Left ventricle myocardium inferior (tissue), 1 donor: ENCODE results near the gene SYT13. TPM values are rescaled to one million over a fixed set of nuclear protein-coding genes. Genes with fewer than 3 reads are reported as not detected.

Experiments used
- DNase-seq: peaks from one replicate; pipeline ENCODE4 v3.0.0-alpha.2; 2020
- H3K27ac ChIP-seq: fragments of 200-600 bp; replicated peaks from 2 replicates; pipeline ENCODE4 v1.8.0; 2021
- H3K27me3 ChIP-seq: fragments of 200-600 bp; 2 replicates; pipeline ENCODE4 v1.8.0; 2021; ENCODE audit warnings: low read depth
- H3K36me3 ChIP-seq: fragments of 200-600 bp; 2 replicates; pipeline ENCODE4 v1.8.0; 2021
- H3K4me1 ChIP-seq: fragments of 200-600 bp; 2 replicates; pipeline ENCODE4 v1.8.0; 2021
- H3K4me3 ChIP-seq: fragments of 200-600 bp; 2 replicates; pipeline ENCODE4 v1.8.0; 2021; ENCODE audit warnings: mild to moderate bottlenecking, moderate library complexity
- H3K9me3 ChIP-seq: fragments of 200-600 bp; replicated peaks from 2 replicates; pipeline ENCODE4 v1.8.0; 2021
- intact Hi-C: fragments of 100-400 bp; cut with micrococcal nuclease; formaldehyde crosslinking; loops from one replicate; pipeline ENCODE4 v1.11.0; 2022
- total RNA-seq: library from RNA; stranded (reverse); fragmentation: NEBNext Ultra II Directional; extraction: Animal tissue kit (Norgen Biotek cat#: 25700); gene quantifications from one replicate; pipeline ENCODE4 v1.2.1, GENCODE V29; 2021
- TF ChIP-seq, protein P1 (sequence below): fragments of 200-600 bp; IDR thresholded peaks from 2 replicates; pipeline ENCODE4 v1.8.0; 2021; ENCODE audit warnings: antibody characterized with exemption, mild to moderate bottlenecking, borderline replicate concordance
- donor health status: DM: no; HTN: yes; CAD: no; lungs with severe emphysema.

The SYT13 gene
- total RNA-seq, 1 donor from 2014 or later, result 5.9 TPM

DNA sequence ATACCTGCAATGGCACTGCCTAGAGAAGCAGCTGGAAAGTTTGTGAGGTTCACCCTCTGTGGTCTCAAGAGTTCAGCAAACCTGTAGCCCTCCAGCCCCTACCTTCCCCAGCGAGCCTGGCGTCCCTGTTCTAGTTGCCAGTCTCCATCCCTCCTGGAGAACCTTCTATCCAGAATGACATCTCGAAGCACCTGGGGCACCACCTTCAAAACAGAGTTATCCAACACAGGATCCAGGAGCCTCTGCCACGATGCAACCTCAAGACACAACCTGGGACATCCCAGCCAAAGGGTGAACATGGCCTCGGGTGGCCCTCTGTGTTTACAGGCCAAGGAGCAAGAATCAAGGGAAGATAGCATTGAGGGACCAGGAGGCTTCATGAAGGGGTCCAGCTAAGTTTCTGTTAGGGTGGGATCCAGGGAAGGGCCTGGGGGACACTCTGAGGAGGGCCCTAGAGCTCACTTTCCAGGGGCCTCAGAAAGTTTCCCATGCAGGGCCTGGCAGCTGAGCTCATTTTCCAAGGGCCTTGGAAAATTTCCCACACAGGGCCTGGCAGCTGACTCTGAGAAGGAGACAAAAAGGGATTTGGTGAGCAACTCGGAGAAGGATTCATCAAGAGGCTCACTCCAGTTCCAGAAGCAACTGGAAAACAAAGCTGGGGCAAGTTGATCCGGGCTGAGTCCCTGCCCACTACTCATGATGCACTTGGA lies 36.9 kb upstream of the SYT13 start:
- intact Hi-C loops, result no loop called here

DNA sequence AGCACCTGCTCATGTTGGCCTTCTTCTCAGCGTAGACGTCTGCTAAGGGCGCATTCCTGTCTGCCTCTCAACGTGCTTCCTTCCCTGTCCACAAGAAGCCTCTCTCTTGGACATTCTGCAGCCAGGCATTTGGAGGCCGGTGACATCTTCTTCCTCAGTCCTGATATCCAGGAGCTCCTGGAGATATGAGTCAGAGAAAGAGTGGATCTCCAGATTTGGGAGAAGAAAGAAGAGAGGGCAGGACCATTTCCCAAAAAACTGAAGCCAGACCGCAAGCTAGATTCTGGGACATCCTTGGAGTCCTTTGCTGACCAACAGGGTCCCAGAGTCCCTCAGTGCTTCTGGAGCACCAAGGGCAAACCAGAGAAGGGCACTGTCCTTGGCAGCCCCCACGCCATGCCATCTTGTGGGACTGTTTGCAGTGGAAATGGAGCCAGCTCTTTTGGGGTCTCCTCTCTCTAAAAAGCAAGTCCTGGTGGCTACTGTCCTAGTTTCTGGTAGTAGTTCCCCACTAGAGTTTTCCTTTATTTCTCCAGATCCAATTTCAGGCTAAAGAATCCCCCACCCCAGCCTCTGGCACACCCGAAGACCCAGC lies 36.1 kb upstream of the SYT13 start:
- Histone ChIP-seq H3K27ac (no peak overlapping the region), H3K27me3 (peaks cover 41% of the 10 kb centered on the region), H3K4me3 (no peak overlapping the region), H3K4me1 (peaks cover 15% of the 10 kb centered on the region), H3K36me3 (no peaks in the 10 kb centered on the region), H3K9me3 (peaks cover 7% of the 10 kb centered on the region)
- TF ChIP-seq, protein P1, sequence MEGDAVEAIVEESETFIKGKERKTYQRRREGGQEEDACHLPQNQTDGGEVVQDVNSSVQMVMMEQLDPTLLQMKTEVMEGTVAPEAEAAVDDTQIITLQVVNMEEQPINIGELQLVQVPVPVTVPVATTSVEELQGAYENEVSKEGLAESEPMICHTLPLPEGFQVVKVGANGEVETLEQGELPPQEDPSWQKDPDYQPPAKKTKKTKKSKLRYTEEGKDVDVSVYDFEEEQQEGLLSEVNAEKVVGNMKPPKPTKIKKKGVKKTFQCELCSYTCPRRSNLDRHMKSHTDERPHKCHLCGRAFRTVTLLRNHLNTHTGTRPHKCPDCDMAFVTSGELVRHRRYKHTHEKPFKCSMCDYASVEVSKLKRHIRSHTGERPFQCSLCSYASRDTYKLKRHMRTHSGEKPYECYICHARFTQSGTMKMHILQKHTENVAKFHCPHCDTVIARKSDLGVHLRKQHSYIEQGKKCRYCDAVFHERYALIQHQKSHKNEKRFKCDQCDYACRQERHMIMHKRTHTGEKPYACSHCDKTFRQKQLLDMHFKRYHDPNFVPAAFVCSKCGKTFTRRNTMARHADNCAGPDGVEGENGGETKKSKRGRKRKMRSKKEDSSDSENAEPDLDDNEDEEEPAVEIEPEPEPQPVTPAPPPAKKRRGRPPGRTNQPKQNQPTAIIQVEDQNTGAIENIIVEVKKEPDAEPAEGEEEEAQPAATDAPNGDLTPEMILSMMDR, result no peak
- DNase-seq, result no peak
- intact Hi-C loops, result no loop called here

More for the DNA sequence above, 36.9 kb upstream of the SYT13 start:
- Histone ChIP-seq H3K4me1 (peaks cover 15% of the 10 kb centered on the region), H3K4me3 (no peak overlapping the region), H3K9me3 (peaks cover 13% of the 10 kb centered on the region), H3K36me3 (no peaks in the 10 kb centered on the region), H3K27me3 (peaks cover 45% of the 10 kb centered on the region), H3K27ac (no peak overlapping the region)
- no peak for DNase-seq
- TF ChIP-seq, protein P1, result no peak

DNA sequence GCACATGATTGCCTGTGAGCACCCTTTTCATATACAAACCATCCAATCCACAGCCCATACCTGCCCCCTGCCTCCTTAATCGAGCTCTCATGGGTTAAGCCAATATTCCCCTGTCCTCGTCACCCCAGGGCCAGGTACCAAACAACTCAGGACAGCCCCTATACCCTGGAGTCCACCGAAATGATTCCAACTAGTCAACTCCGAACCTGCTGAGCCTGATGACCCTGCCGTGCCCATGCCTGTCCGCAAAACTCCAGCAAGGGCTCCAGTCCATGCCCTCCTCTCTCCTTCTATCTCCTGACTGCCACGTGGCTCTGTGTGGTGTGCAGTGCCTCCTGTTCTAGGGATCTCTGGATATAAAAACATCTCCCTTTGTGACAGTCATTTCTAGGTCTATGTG lies 35.5 kb upstream of the SYT13 start:
- TF ChIP-seq, protein P1, result no peak
- H3K36me3 ChIP-seq, result no peaks in the 10 kb centered on the region
- no peak overlapping the region for H3K27ac ChIP-seq
- H3K4me3 ChIP-seq, result no peak overlapping the region
- H3K9me3 ChIP-seq, result peaks cover 2% of the 10 kb centered on the region
- H3K27me3 ChIP-seq, result peaks cover 35% of the 10 kb centered on the region
- intact Hi-C loops, result no loop called here
- H3K4me1 ChIP-seq, result peaks cover 15% of the 10 kb centered on the region
- no peak for DNase-seq

DNA sequence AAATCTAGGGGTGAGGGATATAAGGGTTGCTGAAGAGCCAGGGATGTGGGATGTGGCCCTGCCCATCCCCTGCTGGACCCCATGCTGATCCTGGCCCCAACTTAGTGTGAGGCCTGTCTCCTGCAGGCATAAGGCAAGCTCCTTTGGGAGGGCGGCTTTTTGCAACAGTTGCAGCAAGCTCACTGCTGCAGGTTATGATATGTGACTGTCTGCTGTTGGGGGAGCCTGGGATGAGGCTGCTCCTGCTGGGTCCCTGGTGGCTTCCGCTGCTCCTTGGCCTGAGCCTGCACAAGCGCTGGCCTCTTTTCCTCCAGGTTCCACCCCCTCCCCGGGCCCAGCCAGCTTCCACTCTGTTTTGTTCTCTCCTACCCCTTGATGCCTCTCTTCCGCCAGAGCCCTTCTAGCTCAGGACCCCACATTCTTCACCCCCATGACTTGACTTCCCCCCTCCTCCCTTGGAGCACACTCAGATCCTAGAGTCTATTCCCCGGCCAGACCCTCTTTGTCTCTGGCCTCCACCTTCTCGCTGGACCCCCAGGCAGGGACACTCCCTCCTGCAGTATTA lies 35.0 kb upstream of the SYT13 start:
- peaks cover 15% of the 10 kb centered on the region for H3K4me1 ChIP-seq
- intact Hi-C loops, result no loop called here
- H3K4me3 ChIP-seq, result no peak overlapping the region
- TF ChIP-seq, protein P1, result no peak
- no peak overlapping the region for H3K27ac ChIP-seq
- H3K27me3 ChIP-seq, result peaks cover 34% of the 10 kb centered on the region
- no peak for DNase-seq
- no peaks in the 10 kb centered on the region for H3K9me3 ChIP-seq
- H3K36me3 ChIP-seq, result no peaks in the 10 kb centered on the region

DNA sequence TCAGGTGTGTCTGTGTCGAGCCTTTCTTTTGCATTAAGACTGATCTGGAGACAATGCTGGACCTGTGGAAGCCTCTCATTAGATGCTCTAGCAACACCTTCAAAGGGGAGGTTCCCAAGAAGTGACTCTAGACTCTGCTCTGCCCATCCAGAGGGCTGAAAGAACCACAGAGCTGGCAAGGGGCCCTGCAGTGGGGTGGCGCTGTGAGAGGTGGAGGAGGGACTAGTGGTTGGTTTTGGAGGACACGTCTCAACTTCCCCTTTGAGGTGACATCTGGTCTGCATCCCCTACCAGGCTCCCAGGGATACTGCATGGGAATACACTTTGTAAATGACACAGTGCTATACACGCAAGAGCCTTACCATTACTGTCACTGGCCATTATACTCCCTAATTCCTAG lies 34.2 kb upstream of the SYT13 start:
- H3K27ac ChIP-seq, result no peak overlapping the region
- H3K4me1 ChIP-seq, result peaks cover 15% of the 10 kb centered on the region
- H3K27me3 ChIP-seq, result peaks cover 34% of the 10 kb centered on the region
- no peaks in the 10 kb centered on the region for H3K36me3 ChIP-seq
- no peaks in the 10 kb centered on the region for H3K9me3 ChIP-seq
- no peak for DNase-seq
- TF ChIP-seq, protein P1, result no peak
- intact Hi-C loops, result no loop called here
- H3K4me3 ChIP-seq, result no peak overlapping the region
